HTR-8/SVneo (cell line): ENCODE data around the gene LRP1B.
"Not testable (repeated sequence)": the region's sequence is repeated elsewhere in the genome, so short reads cannot be mapped to it uniquely, and the experiment has no call there.

Experiments
- DNase-seq: peaks from one replicate; pipeline ENCODE4 v3.0.0; 2011; ENCODE audit warnings: low spot score, mixed read lengths; ENCODE audit not compliant: insufficient read length
- FAIRE-seq: peaks from 2 replicates; lab custom pipeline; 2011; peaks lifted over from hg19 to GRCh38; lab: Jason Lieb, UNC

The LRP1B gene

GRCh38 chr2:141923657-141924056 lies 207.2 kb downstream of the LRP1B start:
- DNase-seq (no peak), FAIRE-seq (no peak)

- FAIRE-seq (no peak), DNase-seq (no peak)
Measured at GRCh38 chr2:141911485-141912066, 219.2 kb downstream of the LRP1B start.

DNA sequence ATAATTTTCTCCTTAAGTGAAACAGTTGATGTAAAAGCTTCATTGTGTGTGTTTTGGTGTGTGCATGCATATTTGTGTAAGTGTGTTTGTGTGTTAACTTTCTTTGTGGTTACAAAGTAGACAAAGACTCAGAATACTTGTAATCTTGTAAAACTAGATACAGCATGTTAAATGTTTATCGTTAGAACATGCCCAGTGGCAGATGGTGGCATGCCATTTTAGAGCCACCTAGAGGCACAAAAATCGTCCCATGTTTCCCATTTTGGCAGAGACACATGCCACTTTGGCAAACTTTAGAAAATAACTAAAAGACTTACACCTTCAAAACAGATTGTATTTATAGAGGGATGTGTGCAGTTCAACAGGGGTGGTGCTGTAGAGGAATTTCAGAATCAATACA lies 224.1 kb downstream of the LRP1B start:
- DNase-seq (no peak), FAIRE-seq (no peak)

DNA sequence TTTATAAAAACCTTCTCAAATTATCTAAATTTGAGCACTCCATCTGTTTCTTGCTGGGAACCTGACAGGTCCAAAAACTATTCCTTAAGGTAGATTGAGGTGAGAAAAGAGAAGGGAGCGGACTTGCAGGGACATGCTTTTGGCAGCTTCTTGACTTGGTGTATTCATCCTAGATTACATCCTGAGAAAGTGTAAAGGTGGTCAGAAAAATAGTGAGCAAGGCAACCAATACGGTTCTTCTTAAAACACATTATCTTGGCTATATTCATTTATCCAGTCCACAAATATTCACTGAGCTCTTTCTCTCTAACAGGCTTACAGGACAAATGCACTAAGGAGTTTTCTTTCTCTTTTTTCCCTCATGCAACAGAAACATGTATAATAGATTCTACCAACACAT lies 230.0 kb downstream of the LRP1B start:
- FAIRE-seq (no peak), DNase-seq (no peak)

GRCh38 chr2:141899740-141900139 lies 231.1 kb downstream of the LRP1B start:
- no peak for DNase-seq
- FAIRE-seq, result no peak

GRCh38 chr2:141889788-141890187 lies 241.0 kb downstream of the LRP1B start:
- FAIRE-seq, result no peak
- no peak for DNase-seq

GRCh38 chr2:141888987-141889555 lies 241.7 kb downstream of the LRP1B start:
- DNase-seq (no peak), FAIRE-seq (no peak)

DNA sequence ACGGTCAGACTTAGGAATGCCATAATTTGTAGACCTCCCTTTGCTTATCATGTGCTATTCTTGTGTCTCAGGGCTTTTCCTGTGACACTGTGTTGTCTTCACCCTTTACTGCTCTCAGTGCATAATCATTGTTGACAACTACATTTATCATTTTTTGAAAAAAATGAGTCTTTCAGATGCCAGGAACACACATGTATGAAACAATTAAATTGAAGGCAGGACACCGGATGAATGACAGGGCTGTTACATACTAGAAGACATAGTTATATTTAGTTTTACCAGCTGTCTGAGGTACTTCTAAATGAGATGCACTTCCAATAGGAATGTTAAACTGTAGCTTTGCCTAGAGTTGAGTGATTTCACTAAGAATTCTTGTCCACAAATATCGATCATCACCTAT lies 243.5 kb downstream of the LRP1B start:
- FAIRE-seq (no peak), DNase-seq (no peak)

DNA sequence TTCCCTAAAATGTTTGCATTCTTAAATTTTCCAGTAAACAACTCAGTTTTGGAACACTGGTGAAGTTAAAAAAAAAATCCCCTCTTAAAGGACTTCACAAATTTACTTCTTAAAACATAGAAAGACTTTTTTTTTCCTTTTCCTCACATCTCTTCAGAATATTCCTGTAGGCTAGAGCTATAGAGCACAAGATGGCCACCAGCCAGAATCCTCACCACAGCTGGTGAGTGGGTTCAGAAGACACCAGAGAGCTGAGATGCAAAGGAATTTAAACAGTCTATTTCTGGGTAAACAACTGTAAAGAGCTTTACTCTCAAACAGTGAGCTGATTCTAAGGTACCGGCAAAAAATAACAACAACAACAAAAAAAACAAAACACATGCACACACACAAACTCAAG lies 252.8 kb downstream of the LRP1B start:
- FAIRE-seq, result no peak
- DNase-seq, result no peak

DNA sequence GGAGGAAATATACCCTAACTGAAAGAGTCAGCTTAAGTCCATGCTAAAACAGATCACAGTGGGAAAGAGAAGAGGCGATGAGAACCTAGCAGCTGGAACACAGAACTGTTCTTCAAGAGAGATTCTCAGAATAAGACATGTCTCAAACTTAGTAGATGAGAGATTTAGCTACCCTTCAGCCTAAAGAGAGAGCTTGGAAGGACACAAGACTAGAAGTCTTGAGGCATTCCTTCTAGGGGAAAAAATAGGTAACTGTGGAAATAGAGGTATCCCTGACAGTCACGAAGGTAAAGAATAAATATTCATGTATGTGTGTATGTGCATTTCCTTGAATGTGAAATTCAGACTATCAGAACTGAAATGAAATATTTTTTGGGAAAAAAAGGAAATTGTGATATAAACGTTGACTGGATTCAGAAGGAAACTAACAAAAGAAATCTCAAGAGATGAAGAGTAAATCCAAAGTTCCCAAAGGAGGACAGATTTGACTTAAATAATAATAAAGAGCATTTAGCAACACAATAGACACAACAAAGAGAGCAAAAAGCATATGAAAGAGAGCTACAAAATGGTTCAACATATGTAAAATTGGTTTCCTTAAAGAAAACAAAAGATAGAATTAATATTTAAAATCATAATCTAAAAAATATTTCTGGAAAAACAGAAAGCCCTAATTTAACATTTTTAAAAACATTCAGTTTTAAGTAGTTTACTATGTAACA lies 258.7 kb downstream of the LRP1B start:
- DNase-seq (no peak), FAIRE-seq (no peak)

- FAIRE-seq (no peak), DNase-seq (no peak)
Measured at GRCh38 chr2:141869572-141869971, 261.2 kb downstream of the LRP1B start.

GRCh38 chr2:141863964-141864363 lies 266.9 kb downstream of the LRP1B start:
- DNase-seq, result no peak
- FAIRE-seq, result no peak

GRCh38 chr2:141856215-141856919 lies 274.4 kb downstream of the LRP1B start:
- FAIRE-seq (no peak), DNase-seq (no peak)

DNA sequence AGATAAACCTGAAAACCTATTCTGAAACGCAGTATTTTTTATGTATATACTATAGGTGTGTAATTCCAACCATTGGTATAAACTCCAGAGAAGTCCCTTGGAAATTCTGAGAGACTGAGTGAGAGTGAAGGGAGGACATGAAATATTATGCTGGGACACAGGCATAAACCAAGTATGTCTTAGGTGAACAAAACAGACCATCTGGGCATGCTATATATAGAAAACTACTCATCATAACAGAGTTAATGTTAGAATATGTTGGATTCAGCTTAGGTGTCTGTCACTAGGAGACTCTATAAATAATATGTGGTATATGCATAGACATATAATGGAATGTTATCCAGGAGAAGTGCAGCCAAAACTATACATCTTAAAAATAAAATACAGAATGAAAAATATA lies 282.6 kb downstream of the LRP1B start:
- FAIRE-seq, result no peak

GRCh38 chr2:141844231-141844630 lies 286.6 kb downstream of the LRP1B start:
- FAIRE-seq (no peak), DNase-seq (no peak)

More for the DNA sequence above, 282.6 kb downstream of the LRP1B start:
- DNase-seq, result no peak

GRCh38 chr2:141835103-141835502 lies 295.7 kb downstream of the LRP1B start:
- FAIRE-seq (no peak), DNase-seq (no peak)

- FAIRE-seq, result no peak
- DNase-seq, result no peak
Measured at GRCh38 chr2:141828761-141829160, 302.1 kb downstream of the LRP1B start.

- DNase-seq (no peak), FAIRE-seq (no peak)
Measured at GRCh38 chr2:141824790-141825189, 306.0 kb downstream of the LRP1B start.

- FAIRE-seq, result no peak
- no peak for DNase-seq
Measured at GRCh38 chr2:141820893-141821292, 309.9 kb downstream of the LRP1B start.

- DNase-seq, FAIRE-seq: not testable (repeated sequence)
Measured at GRCh38 chr2:141815320-141815719, 315.5 kb downstream of the LRP1B start.

DNA sequence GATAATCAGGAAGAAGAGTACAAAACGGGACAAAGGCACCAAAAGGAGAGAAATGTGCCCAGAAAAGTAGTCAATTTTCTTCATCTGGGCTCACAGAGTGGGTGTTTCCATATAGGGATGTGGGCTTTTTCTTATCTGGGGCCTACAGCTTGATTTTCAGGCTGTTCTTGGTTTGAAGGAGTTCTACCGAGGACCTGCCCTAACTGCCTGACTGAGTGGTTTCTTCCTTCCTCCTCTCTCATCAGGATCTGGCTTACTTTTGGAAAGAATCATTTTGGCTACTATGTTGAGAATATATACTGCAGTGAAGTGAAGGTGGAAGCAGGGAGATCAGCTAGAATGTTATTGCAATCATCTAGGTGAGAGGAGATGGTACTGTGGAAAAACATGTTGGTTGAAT lies 316.7 kb downstream of the LRP1B start:
- FAIRE-seq (no peak), DNase-seq (no peak)
